ENCODE data around the gene KCTD6.
"Not testable (repeated sequence)": the region's sequence is repeated elsewhere in the genome, so short reads cannot be mapped to it uniquely, and the experiment has no call there.

The KCTD6 gene

GRCh38 chr3:58514405-58514804 is 22.5 kb downstream of the KCTD6 start:
- Histone ChIP-seq H3K36me3 (ENCODE audit: control insufficient read depth, low read depth, low read length) (no peaks in the 10 kb centered on the region), H3K27ac (ENCODE audit: low read length) (no peak overlapping the region), H3K4me3 (ENCODE audit: low read length) (no peak overlapping the region), H3K9ac (ENCODE audit: low read length) (no peak overlapping the region), H3K9me3 (ENCODE audit: control insufficient read depth, low read depth, low read length) (no peaks in the 10 kb centered on the region), H3K27me3 (ENCODE audit: control insufficient read depth, insufficient read depth, low read length) (no peaks in the 10 kb centered on the region), H3K4me1 (ENCODE audit: control insufficient read depth, low read depth, low read length) (peaks cover 4% of the 10 kb centered on the region)

GRCh38 chr3:58518291-58518789 is 26.4 kb downstream of the KCTD6 start:
- Histone ChIP-seq H3K27ac (ENCODE audit: low read length) (no peak overlapping the region), H3K27me3 (ENCODE audit: control insufficient read depth, insufficient read depth, low read length) (no peaks in the 10 kb centered on the region), H3K4me3 (ENCODE audit: low read length) (no peak overlapping the region), H3K4me1 (ENCODE audit: control insufficient read depth, low read depth, low read length) (peaks cover 16% of the 10 kb centered on the region), H3K9me3 (ENCODE audit: control insufficient read depth, low read depth, low read length) (no peaks in the 10 kb centered on the region), H3K36me3 (ENCODE audit: control insufficient read depth, low read depth, low read length) (no peaks in the 10 kb centered on the region), H3K9ac (ENCODE audit: low read length) (no peak overlapping the region)

GRCh38 chr3:58519668-58520402 is 27.9 kb downstream of the KCTD6 start:
- Histone ChIP-seq H3K9ac (ENCODE audit: low read length) (no peak overlapping the region), H3K4me1 (ENCODE audit: control insufficient read depth, low read depth, low read length) (peaks cover 16% of the 10 kb centered on the region), H3K27ac (ENCODE audit: low read length) (no peak overlapping the region), H3K36me3 (ENCODE audit: control insufficient read depth, low read depth, low read length) (no peaks in the 10 kb centered on the region), H3K27me3 (ENCODE audit: control insufficient read depth, insufficient read depth, low read length) (no peaks in the 10 kb centered on the region), H3K9me3 (ENCODE audit: control insufficient read depth, low read depth, low read length) (no peaks in the 10 kb centered on the region), H3K4me3 (ENCODE audit: low read length) (no peak overlapping the region)

GRCh38 chr3:58520403-58521335 is 28.8 kb downstream of the KCTD6 start:
- no peaks in the 10 kb centered on the region for H3K9me3 ChIP-seq (ENCODE audit: control insufficient read depth, low read depth, low read length)
- H3K27me3 ChIP-seq (ENCODE audit: control insufficient read depth, insufficient read depth, low read length) = no peaks in the 10 kb centered on the region
- no peaks in the 10 kb centered on the region for H3K36me3 ChIP-seq (ENCODE audit: control insufficient read depth, low read depth, low read length)
- no peak overlapping the region for H3K9ac ChIP-seq (ENCODE audit: low read length)
- H3K4me3 ChIP-seq (ENCODE audit: low read length) = no peak overlapping the region
- H3K27ac ChIP-seq (ENCODE audit: low read length) = no peak overlapping the region
- peaks cover 16% of the 10 kb centered on the region for H3K4me1 ChIP-seq (ENCODE audit: control insufficient read depth, low read depth, low read length)

GRCh38 chr3:58521336-58521670 is 29.4 kb downstream of the KCTD6 start:
- H3K4me3 ChIP-seq (ENCODE audit: low read length) = no peak overlapping the region
- H3K9me3 ChIP-seq (ENCODE audit: control insufficient read depth, low read depth, low read length) = no peaks in the 10 kb centered on the region
- H3K36me3 ChIP-seq (ENCODE audit: control insufficient read depth, low read depth, low read length) = no peaks in the 10 kb centered on the region
- peaks cover 16% of the 10 kb centered on the region for H3K4me1 ChIP-seq (ENCODE audit: control insufficient read depth, low read depth, low read length)
- H3K27me3 ChIP-seq (ENCODE audit: control insufficient read depth, insufficient read depth, low read length) = no peaks in the 10 kb centered on the region
- H3K27ac ChIP-seq (ENCODE audit: low read length) = no peak overlapping the region
- no peak overlapping the region for H3K9ac ChIP-seq (ENCODE audit: low read length)

GRCh38 chr3:58521917-58522631 is 30.2 kb downstream of the KCTD6 start:
- Histone ChIP-seq H3K36me3 (ENCODE audit: control insufficient read depth, low read depth, low read length) (no peaks in the 10 kb centered on the region), H3K4me1 (ENCODE audit: control insufficient read depth, low read depth, low read length) (peaks cover 16% of the 10 kb centered on the region), H3K9ac (ENCODE audit: low read length) (no peak overlapping the region), H3K27me3 (ENCODE audit: control insufficient read depth, insufficient read depth, low read length) (no peaks in the 10 kb centered on the region), H3K4me3 (ENCODE audit: low read length) (no peak overlapping the region), H3K9me3 (ENCODE audit: control insufficient read depth, low read depth, low read length) (no peaks in the 10 kb centered on the region), H3K27ac (ENCODE audit: low read length) (no peak overlapping the region)

GRCh38 chr3:58522759-58523425 is 31.0 kb downstream of the KCTD6 start:
- H3K27me3 ChIP-seq (ENCODE audit: control insufficient read depth, insufficient read depth, low read length) = no peaks in the 10 kb centered on the region
- no peak overlapping the region for H3K9ac ChIP-seq (ENCODE audit: low read length)
- no peak overlapping the region for H3K27ac ChIP-seq (ENCODE audit: low read length)
- H3K4me1 ChIP-seq (ENCODE audit: control insufficient read depth, low read depth, low read length) = peaks cover 16% of the 10 kb centered on the region
- no peaks in the 10 kb centered on the region for H3K36me3 ChIP-seq (ENCODE audit: control insufficient read depth, low read depth, low read length)
- no peak overlapping the region for H3K4me3 ChIP-seq (ENCODE audit: low read length)
- H3K9me3 ChIP-seq (ENCODE audit: control insufficient read depth, low read depth, low read length) = no peaks in the 10 kb centered on the region

GRCh38 chr3:58524326-58524888 is 32.5 kb downstream of the KCTD6 start:
- Histone ChIP-seq H3K27me3 (ENCODE audit: control insufficient read depth, insufficient read depth, low read length) (no peaks in the 10 kb centered on the region), H3K9me3 (ENCODE audit: control insufficient read depth, low read depth, low read length) (no peaks in the 10 kb centered on the region), H3K9ac (ENCODE audit: low read length) (no peak overlapping the region), H3K4me3 (ENCODE audit: low read length) (no peak overlapping the region), H3K36me3 (ENCODE audit: control insufficient read depth, low read depth, low read length) (no peaks in the 10 kb centered on the region), H3K27ac (ENCODE audit: low read length) (no peak overlapping the region), H3K4me1 (ENCODE audit: control insufficient read depth, low read depth, low read length) (peaks cover 11% of the 10 kb centered on the region)

- Histone ChIP-seq H3K27ac (ENCODE audit: low read length) (no peak overlapping the region), H3K4me1 (ENCODE audit: control insufficient read depth, low read depth, low read length) (peaks cover 11% of the 10 kb centered on the region), H3K27me3 (ENCODE audit: control insufficient read depth, insufficient read depth, low read length) (no peaks in the 10 kb centered on the region), H3K4me3 (ENCODE audit: low read length) (no peak overlapping the region), H3K36me3 (ENCODE audit: control insufficient read depth, low read depth, low read length) (no peaks in the 10 kb centered on the region), H3K9me3 (ENCODE audit: control insufficient read depth, low read depth, low read length) (no peaks in the 10 kb centered on the region), H3K9ac (ENCODE audit: low read length) (no peak overlapping the region)
These were observed 34.6 kb downstream of the KCTD6 start for GRCh38 chr3:58526515-58526957.

- H3K27ac ChIP-seq (ENCODE audit: low read length); H3K27me3 ChIP-seq (ENCODE audit: control insufficient read depth, insufficient read depth, low read length); H3K4me3 ChIP-seq (ENCODE audit: low read length); H3K9ac ChIP-seq (ENCODE audit: low read length); H3K36me3 ChIP-seq (ENCODE audit: control insufficient read depth, low read depth, low read length); H3K4me1 ChIP-seq (ENCODE audit: control insufficient read depth, low read depth, low read length); H3K9me3 ChIP-seq (ENCODE audit: control insufficient read depth, low read depth, low read length): not testable (repeated sequence)
These were observed 35.5 kb downstream of the KCTD6 start for GRCh38 chr3:58527440-58527839.

GRCh38 chr3:58528629-58529028 is 36.7 kb downstream of the KCTD6 start:
- H3K4me3 ChIP-seq (ENCODE audit: low read length) = no peak overlapping the region
- no peaks in the 10 kb centered on the region for H3K36me3 ChIP-seq (ENCODE audit: control insufficient read depth, low read depth, low read length)
- H3K27ac ChIP-seq (ENCODE audit: low read length) = no peak overlapping the region
- no peaks in the 10 kb centered on the region for H3K9me3 ChIP-seq (ENCODE audit: control insufficient read depth, low read depth, low read length)
- no peaks in the 10 kb centered on the region for H3K27me3 ChIP-seq (ENCODE audit: control insufficient read depth, insufficient read depth, low read length)
- H3K4me1 ChIP-seq (ENCODE audit: control insufficient read depth, low read depth, low read length) = peaks cover 5% of the 10 kb centered on the region
- no peak overlapping the region for H3K9ac ChIP-seq (ENCODE audit: low read length)

Data from iPS-18a (cell line).